ENCODE data around the gene CLDN6. TPM values are rescaled to one million over a fixed set of nuclear protein-coding genes. Genes with fewer than 3 reads are reported as not detected.

CLDN6 gene
- total and polyA plus RNA-seq, 9 of the 15 experiments (the other 6 are each of a cell fraction or from before 2014, with no cell fraction given), result 0.22 to 0.75 (median 0.38) TPM; not detected in 3

GRCh38 chr16:3007957-3008689, 9.9 kb downstream of the CLDN6 start (continued):
- no peak; the same call in 1 of the 2 replicates for TF ChIP-seq TFAP4 (CRISPR knock-in tag; IDR thresholded peaks at IDR 0.05; ENCODE audit: borderline replicate concordance)
- TF ChIP-seq ZNF217 (CRISPR knock-in tag; IDR thresholded peaks at IDR 0.05), result no peak
- peak; percentile 60; the same call in 1 of the 2 replicates for TF ChIP-seq ZNF592 (IDR thresholded peaks at IDR 0.05)
- TF ChIP-seq MYBL2 (IDR thresholded peaks at IDR 0.05; ENCODE audit: low read depth), result no peak
- TF ChIP-seq MYBL2 (CRISPR knock-in tag; IDR thresholded peaks at IDR 0.05; ENCODE audit: borderline replicate concordance), result no peak
- no peak for TF ChIP-seq DIDO1 (tag; IDR thresholded peaks at IDR 0.05; ENCODE audit: low read depth)
- TF ChIP-seq ELF1 (tag; IDR thresholded peaks at IDR 0.05), result peak; percentile 21; the same call in 1 of the 2 replicates
- TF ChIP-seq ZNF318 (IDR thresholded peaks at IDR 0.05; ENCODE audit: borderline replicate concordance in 1 of 2, low read depth in 1 of 2), result no peak
- peak; percentile 23; the same call in 1 of the 2 replicates for TF ChIP-seq EHMT2 (IDR thresholded peaks at IDR 0.05)
- TF ChIP-seq ZNF175 (CRISPR knock-in tag; IDR thresholded peaks at IDR 0.05; ENCODE audit: low read depth), result no peak
- TF ChIP-seq POU5F1 (IDR thresholded peaks at IDR 0.05; ENCODE audit: borderline replicate concordance, low read depth, low read length, partially characterized antibody), result no peak
- no peak for TF ChIP-seq HNRNPLL (IDR thresholded peaks at IDR 0.05; ENCODE audit: low read depth, low read length, poor library complexity, severe bottlenecking)
- no peak for TF ChIP-seq MAFG (tag; conservative IDR thresholded peaks at IDR 0.05)

Data from K562 (cell line).